Dendritic cell treated with granulocyte-macrophage colony-stimulating factor and Interleukin-4, amounts not matched to agents 40 ng/mL and 50 ng/mL, for 4 days (primary cell): ENCODE measurements around the gene HDHD2.
"Not testable (repeated sequence)": the region's sequence is repeated elsewhere in the genome, so short reads cannot be mapped to it uniquely, and the experiment has no call there.

Experiments used
- H3K27ac Mint-ChIP-seq: one replicate; pipeline ENCODE4 v1.8.0; 2022; ENCODE audit warnings: mild to moderate bottlenecking, mixed read lengths
- H3K27me3 Mint-ChIP-seq: one replicate; pipeline ENCODE4 v1.8.0; 2022; ENCODE audit warnings: mild to moderate bottlenecking, mixed read lengths
- H3K36me3 Mint-ChIP-seq: one replicate; pipeline ENCODE4 v1.8.0; 2022; ENCODE audit warnings: low read depth, mixed read lengths
- H3K4me1 Mint-ChIP-seq: one replicate; pipeline ENCODE4 v1.8.0; 2022; ENCODE audit warnings: low read depth, mixed read lengths
- H3K4me3 Mint-ChIP-seq: one replicate; pipeline ENCODE4 v1.8.0; 2022; ENCODE audit warnings: mild to moderate bottlenecking, moderate library complexity, mixed read lengths
- H3K9me3 Mint-ChIP-seq: one replicate; pipeline ENCODE4 v1.8.0; 2022; ENCODE audit warnings: mixed read lengths
- intact Hi-C: fragments of 100-400 bp; cut with micrococcal nuclease; formaldehyde crosslinking; loops from one replicate; pipeline ENCODE4 v1.15.0; 2022

The HDHD2 gene

GRCh38 chr18:47168509-47168908, 18.2 kb upstream of the HDHD2 start:
- Mint-ChIP-seq H3K36me3 (peaks cover 12% of the 10 kb centered on the region), H3K4me3 (no peak overlapping the region), H3K27ac (no peak overlapping the region), H3K9me3 (no peaks in the 10 kb centered on the region), H3K27me3 (no peaks in the 10 kb centered on the region), H3K4me1 (peaks cover 6% of the 10 kb centered on the region)
- intact Hi-C loops = no loop called here

- H3K4me1 Mint-ChIP-seq = peaks cover 6% of the 10 kb centered on the region
- H3K27ac Mint-ChIP-seq = peak overlapping the region; percentile 39
- no peak overlapping the region for H3K4me3 Mint-ChIP-seq
- no peaks in the 10 kb centered on the region for H3K27me3 Mint-ChIP-seq
- peaks cover 17% of the 10 kb centered on the region for H3K36me3 Mint-ChIP-seq
- intact Hi-C loops = no loop called here
- no peaks in the 10 kb centered on the region for H3K9me3 Mint-ChIP-seq
These were observed 16.0 kb upstream of the HDHD2 start for GRCh38 chr18:47166294-47166693.

- Mint-ChIP-seq H3K27ac (no peak overlapping the region), H3K4me1 (peaks cover 10% of the 10 kb centered on the region), H3K9me3 (no peaks in the 10 kb centered on the region), H3K27me3 (no peaks in the 10 kb centered on the region), H3K36me3 (peaks cover 17% of the 10 kb centered on the region), H3K4me3 (no peak overlapping the region)
- intact Hi-C loops = no loop called here
These were observed 12.9 kb upstream of the HDHD2 start for GRCh38 chr18:47163241-47163640.

GRCh38 chr18:47160256-47160655, 10.0 kb upstream of the HDHD2 start:
- H3K27me3 Mint-ChIP-seq = no peaks in the 10 kb centered on the region
- no peak overlapping the region for H3K4me3 Mint-ChIP-seq
- H3K27ac Mint-ChIP-seq = no peak overlapping the region
- H3K36me3 Mint-ChIP-seq = peaks cover 24% of the 10 kb centered on the region
- H3K4me1 Mint-ChIP-seq = peaks cover 4% of the 10 kb centered on the region
- intact Hi-C loops = no loop called here
- no peaks in the 10 kb centered on the region for H3K9me3 Mint-ChIP-seq

GRCh38 chr18:47158404-47158803, 8.1 kb upstream of the HDHD2 start:
- H3K36me3 Mint-ChIP-seq = peaks cover 26% of the 10 kb centered on the region
- H3K27me3 Mint-ChIP-seq, intact Hi-C loops, H3K4me3 Mint-ChIP-seq, H3K9me3 Mint-ChIP-seq, H3K4me1 Mint-ChIP-seq, H3K27ac Mint-ChIP-seq: not testable (repeated sequence)

- H3K9me3 Mint-ChIP-seq = no peaks in the 10 kb centered on the region
- H3K27ac Mint-ChIP-seq = peak overlapping the region; percentile 98
- H3K4me3 Mint-ChIP-seq = peak overlapping the region; percentile 98
- H3K4me1 Mint-ChIP-seq = peaks cover 31% of the 10 kb centered on the region
- H3K27me3 Mint-ChIP-seq = no peaks in the 10 kb centered on the region
- H3K36me3 Mint-ChIP-seq = peaks cover 30% of the 10 kb centered on the region
- intact Hi-C loops = no loop called here
These were observed 1.1 kb upstream of the HDHD2 start for GRCh38 chr18:47151439-47151838.

GRCh38 chr18:47150824-47151366, 595 bp upstream of the HDHD2 start:
- H3K27me3 Mint-ChIP-seq = no peaks in the 10 kb centered on the region
- H3K36me3 Mint-ChIP-seq = peaks cover 24% of the 10 kb centered on the region
- intact Hi-C loops = loop anchor here (1.0 kb wide), 1 partner anchor 25 kb away; the partner anchor contains the start of gene IER3IP1
- peaks cover 31% of the 10 kb centered on the region for H3K4me1 Mint-ChIP-seq
- peak overlapping the region; percentile 98 for H3K27ac Mint-ChIP-seq
- H3K9me3 Mint-ChIP-seq = no peaks in the 10 kb centered on the region
- peak overlapping the region; percentile 98 for H3K4me3 Mint-ChIP-seq

GRCh38 chr18:47149457-47150028, 757 bp downstream of the HDHD2 start:
- Mint-ChIP-seq H3K27ac (peak overlapping the region; percentile 98), H3K9me3 (no peaks in the 10 kb centered on the region), H3K4me3 (peak overlapping the region; percentile 98), H3K36me3 (peaks cover 21% of the 10 kb centered on the region), H3K27me3 (no peaks in the 10 kb centered on the region), H3K4me1 (peaks cover 31% of the 10 kb centered on the region)
- intact Hi-C loops = loop anchor here (1.0 kb wide), 1 partner anchor 27 kb away; the partner anchor contains the start of gene IER3IP1

GRCh38 chr18:47146206-47146605, 4.1 kb downstream of the HDHD2 start:
- peaks cover 14% of the 10 kb centered on the region for H3K36me3 Mint-ChIP-seq
- H3K27me3 Mint-ChIP-seq = no peaks in the 10 kb centered on the region
- H3K27ac Mint-ChIP-seq = no peak overlapping the region
- intact Hi-C loops = no loop called here
- H3K4me1 Mint-ChIP-seq = peaks cover 26% of the 10 kb centered on the region
- no peaks in the 10 kb centered on the region for H3K9me3 Mint-ChIP-seq
- H3K4me3 Mint-ChIP-seq = no peak overlapping the region

GRCh38 chr18:47143899-47144485, 6.3 kb downstream of the HDHD2 start:
- H3K4me1 Mint-ChIP-seq = peaks cover 7% of the 10 kb centered on the region
- no peak overlapping the region for H3K27ac Mint-ChIP-seq
- H3K36me3 Mint-ChIP-seq = peaks cover 11% of the 10 kb centered on the region
- H3K4me3 Mint-ChIP-seq = no peak overlapping the region
- H3K27me3 Mint-ChIP-seq = no peaks in the 10 kb centered on the region
- intact Hi-C loops = no loop called here
- no peaks in the 10 kb centered on the region for H3K9me3 Mint-ChIP-seq

- Mint-ChIP-seq H3K4me1 (no peaks in the 10 kb centered on the region), H3K27ac (no peak overlapping the region), H3K27me3 (no peaks in the 10 kb centered on the region), H3K4me3 (no peak overlapping the region), H3K9me3 (no peaks in the 10 kb centered on the region), H3K36me3 (peaks cover 13% of the 10 kb centered on the region)
- intact Hi-C loops = no loop called here
These were observed 7.1 kb downstream of the HDHD2 start for GRCh38 chr18:47143153-47143552.

- H3K9me3 Mint-ChIP-seq = no peaks in the 10 kb centered on the region
- H3K27ac Mint-ChIP-seq = no peak overlapping the region
- H3K36me3 Mint-ChIP-seq = peaks cover 21% of the 10 kb centered on the region
- no peaks in the 10 kb centered on the region for H3K4me1 Mint-ChIP-seq
- H3K27me3 Mint-ChIP-seq = no peaks in the 10 kb centered on the region
- intact Hi-C loops = no loop called here
- no peak overlapping the region for H3K4me3 Mint-ChIP-seq
These were observed 9.0 kb downstream of the HDHD2 start for GRCh38 chr18:47141289-47141688.

- no peak overlapping the region for H3K27ac Mint-ChIP-seq
- H3K4me3 Mint-ChIP-seq = no peak overlapping the region
- H3K4me1 Mint-ChIP-seq = no peaks in the 10 kb centered on the region
- H3K36me3 Mint-ChIP-seq = peaks cover 73% of the 10 kb centered on the region
- H3K9me3 Mint-ChIP-seq = no peaks in the 10 kb centered on the region
- intact Hi-C loops = no loop called here
- no peaks in the 10 kb centered on the region for H3K27me3 Mint-ChIP-seq
These were observed 29.2 kb downstream of the HDHD2 start for GRCh38 chr18:47121146-47121545.

GRCh38 chr18:47120428-47120827, 29.9 kb downstream of the HDHD2 start:
- Mint-ChIP-seq H3K4me1 (no peaks in the 10 kb centered on the region), H3K27ac (no peak overlapping the region), H3K4me3 (no peak overlapping the region), H3K36me3 (peaks cover 77% of the 10 kb centered on the region), H3K9me3 (no peaks in the 10 kb centered on the region), H3K27me3 (no peaks in the 10 kb centered on the region)
- intact Hi-C loops = no loop called here

- Mint-ChIP-seq H3K4me3 (no peak overlapping the region), H3K27ac (no peak overlapping the region), H3K9me3 (no peaks in the 10 kb centered on the region), H3K27me3 (no peaks in the 10 kb centered on the region), H3K36me3 (peaks cover 76% of the 10 kb centered on the region), H3K4me1 (no peaks in the 10 kb centered on the region)
- intact Hi-C loops = no loop called here
These were observed 31.3 kb downstream of the HDHD2 start for GRCh38 chr18:47118981-47119380.
